GM12872 (cell line): ENCODE measurements around the gene PDE4D.

ENCODE experiments used
- TF ChIP-seq, protein P1 (sequence below): IDR thresholded peaks from 3 replicates; pipeline ENCODE4 v1.5.1; 2011; ENCODE audit warnings: low read depth, mild to moderate bottlenecking, low read length, moderate library complexity; ENCODE audit not compliant: insufficient read depth

Gene PDE4D

DNA sequence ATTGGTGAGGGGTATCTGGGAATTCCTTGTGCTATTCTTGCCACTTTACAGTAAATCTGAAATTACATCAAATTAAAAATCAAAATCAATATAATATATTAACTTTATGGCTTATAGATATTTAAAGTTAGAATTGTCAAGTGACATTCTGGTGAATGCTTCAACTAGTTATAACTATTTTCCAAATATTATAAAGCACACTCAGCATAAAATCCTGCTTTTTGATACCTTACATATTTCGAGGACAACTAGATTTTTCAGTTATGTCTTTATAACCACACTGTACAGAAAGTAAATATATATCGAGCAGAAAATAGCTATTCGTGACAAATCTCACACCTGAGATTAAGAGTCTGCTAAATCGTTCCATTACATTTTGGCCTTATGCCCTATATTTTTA, 210.2 kb downstream of the PDE4D start:
- TF ChIP-seq, protein P1, sequence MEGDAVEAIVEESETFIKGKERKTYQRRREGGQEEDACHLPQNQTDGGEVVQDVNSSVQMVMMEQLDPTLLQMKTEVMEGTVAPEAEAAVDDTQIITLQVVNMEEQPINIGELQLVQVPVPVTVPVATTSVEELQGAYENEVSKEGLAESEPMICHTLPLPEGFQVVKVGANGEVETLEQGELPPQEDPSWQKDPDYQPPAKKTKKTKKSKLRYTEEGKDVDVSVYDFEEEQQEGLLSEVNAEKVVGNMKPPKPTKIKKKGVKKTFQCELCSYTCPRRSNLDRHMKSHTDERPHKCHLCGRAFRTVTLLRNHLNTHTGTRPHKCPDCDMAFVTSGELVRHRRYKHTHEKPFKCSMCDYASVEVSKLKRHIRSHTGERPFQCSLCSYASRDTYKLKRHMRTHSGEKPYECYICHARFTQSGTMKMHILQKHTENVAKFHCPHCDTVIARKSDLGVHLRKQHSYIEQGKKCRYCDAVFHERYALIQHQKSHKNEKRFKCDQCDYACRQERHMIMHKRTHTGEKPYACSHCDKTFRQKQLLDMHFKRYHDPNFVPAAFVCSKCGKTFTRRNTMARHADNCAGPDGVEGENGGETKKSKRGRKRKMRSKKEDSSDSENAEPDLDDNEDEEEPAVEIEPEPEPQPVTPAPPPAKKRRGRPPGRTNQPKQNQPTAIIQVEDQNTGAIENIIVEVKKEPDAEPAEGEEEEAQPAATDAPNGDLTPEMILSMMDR: no peak

DNA sequence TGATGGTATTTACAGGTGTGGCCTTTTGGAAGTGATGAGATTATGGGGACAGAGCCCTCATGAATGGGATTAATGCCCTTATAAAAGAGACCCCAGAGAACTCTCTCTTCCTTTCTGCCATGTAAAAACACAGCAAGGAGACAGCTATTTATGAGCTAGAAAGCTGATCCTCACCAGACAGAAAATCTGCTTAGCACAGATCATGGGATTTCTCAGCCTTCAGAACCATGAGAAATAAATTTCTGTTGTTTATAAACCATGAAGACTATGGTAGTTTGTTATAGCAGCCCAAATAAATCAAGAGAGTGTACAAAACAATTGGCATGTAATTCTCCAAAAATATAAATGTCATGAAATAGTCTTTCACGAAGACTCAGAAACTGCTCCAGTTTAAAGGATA, 211.0 kb downstream of the PDE4D start:
- TF ChIP-seq, protein P1: no peak

DNA sequence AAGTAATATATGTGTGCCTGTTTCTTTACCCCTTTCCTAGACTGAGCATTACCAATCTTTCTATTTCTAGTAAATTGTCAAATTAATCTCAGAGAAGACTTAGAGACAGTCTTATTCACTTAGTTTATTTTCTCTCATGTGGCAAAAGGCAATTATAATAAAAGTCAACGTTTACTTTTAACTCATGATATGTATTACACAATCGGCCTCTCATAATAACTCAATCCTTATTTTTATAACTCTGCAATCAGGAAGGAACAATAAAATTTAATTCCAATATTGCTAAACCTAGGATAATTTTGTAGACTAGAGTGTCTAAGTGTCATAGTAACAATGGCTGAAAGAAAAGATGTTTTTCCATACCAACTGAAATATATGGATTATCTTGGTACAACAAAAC, 214.6 kb downstream of the PDE4D start:
- TF ChIP-seq, protein P1: no peak

DNA sequence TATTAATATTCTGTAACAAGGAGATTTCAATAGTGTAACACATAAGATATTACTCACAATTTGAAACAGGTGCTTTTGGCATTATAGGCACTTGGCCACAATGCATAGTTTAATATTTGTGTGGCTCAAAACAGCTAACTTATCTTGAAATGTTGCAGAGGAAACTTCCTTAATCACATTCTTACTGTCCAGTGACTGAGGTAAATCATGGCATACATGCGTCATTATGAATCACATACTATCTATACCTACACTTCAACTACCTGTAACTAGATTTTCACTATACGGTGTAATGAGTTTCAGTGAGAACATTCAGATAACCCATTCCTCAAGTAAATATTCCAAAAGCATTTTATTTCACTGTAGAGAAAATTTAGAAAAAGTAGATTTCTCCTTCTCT, 218.8 kb downstream of the PDE4D start:
- TF ChIP-seq, protein P1: no peak

DNA sequence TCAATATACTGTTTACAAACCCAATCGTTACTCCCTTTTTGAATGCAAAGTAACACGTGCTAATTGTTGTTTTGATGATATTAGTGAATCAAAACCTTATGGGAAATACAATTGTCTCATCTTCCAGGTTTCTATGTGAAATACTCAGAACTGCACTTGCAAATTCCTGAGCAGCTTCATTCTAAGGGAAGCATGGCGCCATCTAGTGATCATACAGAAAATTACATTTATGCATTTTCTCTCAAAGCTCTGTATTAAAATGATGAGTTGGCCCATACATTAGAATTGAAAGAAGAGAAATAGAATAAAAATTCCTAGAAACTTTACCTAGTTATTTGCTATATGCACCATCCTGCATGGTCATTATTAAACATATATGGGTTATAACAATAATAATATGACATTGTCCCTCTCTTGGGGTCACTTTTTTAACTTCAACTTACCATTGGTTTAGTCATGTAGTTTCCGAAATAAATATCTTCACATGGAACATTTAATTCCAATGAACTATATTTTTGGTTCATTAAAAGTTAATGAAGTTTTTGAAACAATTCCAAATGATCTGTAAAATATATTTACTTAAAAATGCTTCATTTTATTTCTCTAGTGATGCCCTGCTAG, 220.0 kb downstream of the PDE4D start:
- TF ChIP-seq, protein P1: peak; percentile 55

- TF ChIP-seq, protein P1: no peak
Measured at GRCh38 chr5:59666440-59667068, 227.0 kb downstream of the PDE4D start.

DNA sequence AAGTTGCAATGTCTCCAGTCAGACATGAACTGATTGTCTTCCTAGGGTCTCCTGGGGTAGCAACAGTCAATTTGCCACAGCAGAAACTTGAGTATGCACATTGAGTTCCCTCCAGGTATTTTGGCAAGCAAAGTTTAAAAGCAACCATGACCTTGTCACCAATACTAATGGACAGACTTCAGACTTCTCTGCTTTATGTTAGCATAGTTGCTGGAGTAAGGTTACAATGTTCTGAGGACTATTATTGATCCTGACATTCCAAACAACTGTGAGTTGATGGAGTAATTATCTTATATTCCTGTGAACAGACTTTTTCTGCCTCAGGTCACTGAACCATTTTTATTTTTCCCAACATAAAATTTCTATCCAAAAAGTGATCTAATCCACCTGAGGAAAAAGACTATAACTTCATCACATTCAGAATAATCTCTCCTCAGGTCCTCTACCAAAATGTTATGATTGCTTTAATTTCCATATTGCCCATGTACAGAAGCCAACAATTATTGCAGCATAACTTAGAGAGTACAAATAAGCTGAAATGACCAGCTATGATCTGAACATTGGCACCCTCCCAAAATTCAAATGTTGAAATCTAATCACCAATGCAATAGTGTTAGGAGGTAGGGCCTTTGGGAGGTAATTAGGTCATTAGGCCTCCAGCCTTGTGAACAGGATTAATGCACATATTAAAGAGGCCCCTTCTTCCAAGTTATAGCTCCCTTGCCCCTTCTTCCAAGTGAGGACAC, 228.3 kb downstream of the PDE4D start:
- TF ChIP-seq, protein P1: no peak
